KMS-11 (cell line): ENCODE results near the gene NOP56.

ENCODE experiments used
- H2AFZ ChIP-seq: fragments of 200-600 bp; sonication (generic); 2 replicates; pipeline ENCODE4 v1.6.1; 2016; ENCODE audit warnings: antibody characterized with exemption, mixed run types, low read depth
- H3K27ac ChIP-seq: fragments of 200-600 bp; sonication (generic); 2 replicates; pipeline ENCODE4 v1.6.1; 2016; ENCODE audit warnings: mild to moderate bottlenecking, mixed run types
- H3K27me3 ChIP-seq: fragments of 200-600 bp; sonication (generic); 2 replicates; pipeline ENCODE4 v1.6.1; 2017; ENCODE audit warnings: mild to moderate bottlenecking, low read depth, mixed run types, moderate library complexity; ENCODE audit not compliant: insufficient read depth
- H3K36me3 ChIP-seq: fragments of 200-600 bp; sonication (generic); 2 replicates; pipeline ENCODE4 v1.6.1; 2017; ENCODE audit warnings: mild to moderate bottlenecking, mixed run types; ENCODE audit not compliant: insufficient read depth
- H3K4me1 ChIP-seq: fragments of 200-600 bp; sonication (generic); 2 replicates; pipeline ENCODE4 v1.6.1; 2016; ENCODE audit warnings: mild to moderate bottlenecking, low read depth, mixed run types; ENCODE audit not compliant: poor library complexity, severe bottlenecking
- H3K4me2 ChIP-seq: fragments of 200-600 bp; sonication (generic); 2 replicates; pipeline ENCODE4 v1.7.0; 2016; ENCODE audit warnings: mild to moderate bottlenecking, mixed run types
- H3K4me3 ChIP-seq: fragments of 200-600 bp; sonication (generic); IDR thresholded peaks from 2 replicates; pipeline ENCODE4 v1.6.1; 2017; ENCODE audit warnings: low read depth, low read length, mixed read lengths; ENCODE audit not compliant: insufficient read depth
- H3K79me2 ChIP-seq: fragments of 200-600 bp; sonication (generic); 2 replicates; pipeline ENCODE4 v1.6.1; 2016; ENCODE audit warnings: low read depth, mixed run types; ENCODE audit not compliant: insufficient read depth
- H3K9ac ChIP-seq: fragments of 200-600 bp; sonication (generic); 2 replicates; pipeline ENCODE4 v1.6.1; 2016; ENCODE audit warnings: mild to moderate bottlenecking, mixed run types
- H4K20me1 ChIP-seq: fragments of 200-600 bp; sonication (generic); 2 replicates; pipeline ENCODE4 v1.6.1; 2016; ENCODE audit warnings: mild to moderate bottlenecking, mixed run types; ENCODE audit not compliant: insufficient read depth
- CTCF ChIP-seq: fragments of 200-600 bp; sonication (generic); conservative IDR thresholded peaks from 2 replicates; pipeline ENCODE4 v1.6.1; 2017; ENCODE audit warnings: low read depth, mild to moderate bottlenecking, antibody characterized with exemption, low read length, moderate library complexity, mixed read lengths

The NOP56 gene

GRCh38 chr20:2651772-2652723 lies at the start of gene NOP56:
NOP56 (plus strand) TSS chr20:2652632; CDS start chr20:2652661, 29 bp downstream.
- Histone ChIP-seq H2AFZ (peak within 1 kb of the TSS; percentile 64), H3K79me2 (peaks cover 56% of the 10 kb centered on the region)

GRCh38 chr20:2602746-2603145 lies 49.7 kb upstream of the NOP56 start:
- Histone ChIP-seq H3K4me1 (no peaks in the 10 kb centered on the region), H2AFZ (no peak overlapping the region), H4K20me1 (no peaks in the 10 kb centered on the region), H3K79me2 (no peaks in the 10 kb centered on the region), H3K4me2 (no peak overlapping the region), H3K36me3 (no peaks in the 10 kb centered on the region), H3K4me3 (no peak overlapping the region), H3K9ac (no peak overlapping the region), H3K27me3 (no peaks in the 10 kb centered on the region), H3K27ac (no peak overlapping the region)
- no peak for TF ChIP-seq CTCF

More at GRCh38 chr20:2651772-2652723, at the start of gene NOP56:
- H3K4me1 ChIP-seq, result peaks cover 5% of the 10 kb centered on the region
- H3K27ac ChIP-seq, result peak within 1 kb of the TSS; percentile 85
- H3K27me3 ChIP-seq, result no peaks in the 10 kb centered on the region
- peak within 1 kb of the TSS; percentile 89 for H3K9ac ChIP-seq
- no peak for TF ChIP-seq CTCF
- H3K4me3 ChIP-seq, result no peak within 1 kb of the TSS
- peaks cover 17% of the 10 kb centered on the region; the same call in 1 of the 2 replicates for H4K20me1 ChIP-seq
- peak within 1 kb of the TSS; percentile 91 for H3K4me2 ChIP-seq
- peaks cover 4% of the 10 kb centered on the region; the same call in 1 of the 2 replicates for H3K36me3 ChIP-seq

- Histone ChIP-seq H3K4me2 (no peak overlapping the region), H3K4me1 (no peaks in the 10 kb centered on the region), H3K27ac (no peak overlapping the region), H4K20me1 (no peaks in the 10 kb centered on the region), H3K4me3 (no peak overlapping the region), H3K27me3 (no peaks in the 10 kb centered on the region), H3K79me2 (no peaks in the 10 kb centered on the region), H3K9ac (no peak overlapping the region), H3K36me3 (no peaks in the 10 kb centered on the region), H2AFZ (no peak overlapping the region)
- TF ChIP-seq CTCF, result no peak
These were observed 48.5 kb upstream of the NOP56 start for GRCh38 chr20:2603816-2604505.

- no peak overlapping the region for H3K4me2 ChIP-seq
- no peaks in the 10 kb centered on the region for H3K4me1 ChIP-seq
- no peaks in the 10 kb centered on the region for H3K27me3 ChIP-seq
- H3K79me2 ChIP-seq, result no peaks in the 10 kb centered on the region
- H4K20me1 ChIP-seq, result no peaks in the 10 kb centered on the region
- H3K4me3 ChIP-seq, result no peak overlapping the region
- no peak overlapping the region for H3K9ac ChIP-seq
- no peak for TF ChIP-seq CTCF
- no peaks in the 10 kb centered on the region for H3K36me3 ChIP-seq
- no peak overlapping the region for H3K27ac ChIP-seq
- H2AFZ ChIP-seq, result no peak overlapping the region
These were observed 48.0 kb upstream of the NOP56 start for GRCh38 chr20:2604506-2604835.
